HG02642 (cell line): ENCODE results near the gene CD101.
"Not testable (repeated sequence)": the region's sequence is repeated elsewhere in the genome, so short reads cannot be mapped to it uniquely, and the experiment has no call there.

Experiments used
- ATAC-seq: cut with Tn5 transposase; IDR thresholded peaks from one replicate; pipeline ENCODE4 v1.9.1; 2021; ENCODE audit warnings: mild to moderate bottlenecking; ENCODE audit not compliant: unreplicated experiment, poor library complexity

The CD101 gene

DNA sequence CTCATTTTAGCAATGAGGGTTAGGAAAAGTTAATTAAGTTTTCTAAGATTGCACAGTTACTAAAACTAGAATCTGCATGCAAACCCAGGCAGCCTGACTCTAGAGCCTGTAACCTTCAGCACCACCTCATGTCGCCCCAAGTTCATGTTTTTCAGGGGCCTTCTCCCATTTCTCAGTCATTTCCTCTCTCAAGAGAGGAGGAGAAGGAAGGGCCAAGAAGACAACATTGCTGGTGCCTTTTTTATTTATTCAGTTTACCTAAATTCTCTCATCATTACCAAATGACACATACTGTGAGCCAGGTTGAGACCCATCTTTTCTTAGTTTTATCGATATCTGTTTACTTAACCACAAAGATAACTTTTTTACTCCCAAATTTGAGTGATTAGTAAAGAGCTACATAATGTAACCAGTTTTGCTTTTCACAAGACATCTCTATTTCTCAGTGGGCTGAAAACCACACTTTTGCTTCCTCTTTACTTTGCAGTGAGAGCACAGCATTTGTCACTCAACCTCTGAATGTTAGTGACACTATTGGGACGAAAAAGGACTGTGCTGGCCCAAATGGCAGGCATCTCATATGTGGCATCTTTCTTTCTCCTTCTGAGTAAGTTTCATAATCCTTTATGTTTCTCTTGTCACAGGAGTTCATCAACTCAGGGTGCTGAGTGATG lies at the start of gene CD101:
TSS of gene CD101 (plus strand) at position 507 of the 674 bp plus-strand sequence. CDS start at position 565, 58 bp downstream.
- peak; percentile 95 for ATAC-seq

GRCh38 chr1:116952738-116953275 lies 48.8 kb upstream of the CD101 start:
- ATAC-seq: no peak

GRCh38 chr1:116954440-116954839 lies 47.1 kb upstream of the CD101 start:
- no peak for ATAC-seq

DNA sequence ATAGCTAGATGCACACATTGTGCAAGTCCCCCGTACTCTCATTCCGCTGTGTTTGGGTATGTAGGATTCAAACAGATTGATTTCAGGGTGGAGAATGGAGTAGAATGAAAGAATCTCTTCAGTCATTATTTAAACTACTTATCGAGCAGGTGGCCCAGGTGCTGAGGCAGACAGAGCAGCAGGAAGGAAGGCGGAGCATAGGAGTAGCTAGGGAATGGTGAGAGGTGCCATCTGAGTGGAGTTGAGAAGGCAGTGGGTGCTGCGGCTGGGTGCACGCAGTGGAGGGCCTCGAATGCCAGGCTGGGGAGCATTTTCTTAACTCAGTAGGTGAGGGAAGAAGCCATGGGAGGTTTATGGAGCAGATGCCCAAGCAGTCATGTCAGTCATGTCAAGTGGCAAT lies 45.2 kb upstream of the CD101 start:
- ATAC-seq: no peak

- ATAC-seq: no peak
These were observed 43.9 kb upstream of the CD101 start for GRCh38 chr1:116957646-116958045.

DNA sequence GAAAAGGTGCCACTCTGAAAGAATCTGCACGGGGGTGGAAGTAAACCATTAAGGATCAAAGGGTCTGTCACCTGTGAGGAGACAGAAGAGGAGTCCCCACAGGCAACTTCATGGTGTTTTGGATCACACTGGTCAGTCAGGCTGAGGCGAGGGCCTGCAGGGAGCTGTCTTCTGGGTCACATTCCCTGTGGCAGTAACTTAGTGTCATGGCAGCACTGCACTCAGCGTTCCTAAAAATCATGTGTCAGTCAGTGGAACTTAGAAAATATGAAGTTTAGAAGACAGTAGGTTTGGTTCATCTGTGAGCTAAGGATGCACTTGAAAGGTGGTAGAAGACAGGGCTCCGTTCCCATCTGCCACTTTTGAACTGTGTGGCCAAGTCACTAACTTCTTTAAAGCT lies 43.5 kb upstream of the CD101 start:
- ATAC-seq: no peak

DNA sequence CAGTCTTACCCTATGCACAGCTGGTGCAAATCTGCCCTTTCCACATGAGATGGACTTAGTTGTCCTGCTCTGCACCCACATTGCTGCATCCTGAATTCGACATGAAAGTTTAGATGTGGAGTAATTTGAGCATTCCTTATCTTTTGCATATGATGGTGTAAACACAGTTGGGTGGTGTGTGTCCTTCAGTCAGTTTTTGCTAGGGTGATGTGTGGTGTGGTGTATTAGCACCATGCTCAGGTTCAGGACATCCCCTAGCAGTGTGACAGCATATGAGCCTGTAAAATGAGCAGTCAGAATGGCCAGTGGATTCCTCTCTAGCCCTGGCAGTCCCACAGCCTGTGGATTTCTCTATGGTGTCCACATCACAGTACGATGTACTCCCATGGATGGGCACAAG lies 42.6 kb upstream of the CD101 start:
- ATAC-seq: no peak

DNA sequence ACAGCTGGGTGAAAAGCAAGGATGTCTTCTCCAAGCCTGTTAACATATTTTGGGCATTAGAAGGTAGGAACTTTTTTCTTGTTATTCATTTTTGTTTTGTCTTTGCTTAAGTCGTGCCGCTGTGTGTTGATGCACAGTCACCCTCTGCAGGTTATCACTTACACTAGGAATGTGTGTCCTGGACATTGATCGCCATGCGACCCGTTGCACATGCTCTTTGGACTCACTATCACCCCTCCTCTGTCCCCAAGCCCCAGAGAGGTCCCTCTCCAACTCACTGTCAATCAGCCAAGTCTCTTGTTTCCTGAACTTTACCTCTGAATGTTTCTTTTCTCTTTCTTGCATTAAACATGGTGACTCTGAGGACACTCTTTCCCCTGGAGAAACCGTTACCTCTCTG lies 40.0 kb upstream of the CD101 start:
- no peak for ATAC-seq

GRCh38 chr1:116962987-116963639 lies 38.4 kb upstream of the CD101 start:
- no peak for ATAC-seq

DNA sequence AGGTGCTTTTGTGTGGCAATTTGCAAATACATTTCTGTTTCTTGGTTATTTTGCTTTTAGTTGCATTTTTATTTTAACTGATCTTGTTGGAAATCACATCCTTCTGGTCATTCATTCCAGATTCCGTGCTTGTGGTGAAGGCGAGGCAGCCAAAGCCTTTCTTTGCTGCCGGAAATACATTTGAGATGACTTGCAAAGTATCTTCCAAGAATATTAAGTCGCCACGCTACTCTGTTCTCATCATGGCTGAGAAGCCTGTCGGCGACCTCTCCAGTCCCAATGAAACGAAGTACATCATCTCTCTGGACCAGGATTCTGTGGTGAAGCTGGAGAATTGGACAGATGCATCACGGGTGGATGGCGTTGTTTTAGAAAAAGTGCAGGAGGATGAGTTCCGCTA lies 34.8 kb upstream of the CD101 start:
- no peak for ATAC-seq

- ATAC-seq: no peak
These were observed 32.8 kb upstream of the CD101 start for GRCh38 chr1:116968724-116969123.

- no peak for ATAC-seq
These were observed 30.2 kb upstream of the CD101 start for GRCh38 chr1:116971258-116971860.

DNA sequence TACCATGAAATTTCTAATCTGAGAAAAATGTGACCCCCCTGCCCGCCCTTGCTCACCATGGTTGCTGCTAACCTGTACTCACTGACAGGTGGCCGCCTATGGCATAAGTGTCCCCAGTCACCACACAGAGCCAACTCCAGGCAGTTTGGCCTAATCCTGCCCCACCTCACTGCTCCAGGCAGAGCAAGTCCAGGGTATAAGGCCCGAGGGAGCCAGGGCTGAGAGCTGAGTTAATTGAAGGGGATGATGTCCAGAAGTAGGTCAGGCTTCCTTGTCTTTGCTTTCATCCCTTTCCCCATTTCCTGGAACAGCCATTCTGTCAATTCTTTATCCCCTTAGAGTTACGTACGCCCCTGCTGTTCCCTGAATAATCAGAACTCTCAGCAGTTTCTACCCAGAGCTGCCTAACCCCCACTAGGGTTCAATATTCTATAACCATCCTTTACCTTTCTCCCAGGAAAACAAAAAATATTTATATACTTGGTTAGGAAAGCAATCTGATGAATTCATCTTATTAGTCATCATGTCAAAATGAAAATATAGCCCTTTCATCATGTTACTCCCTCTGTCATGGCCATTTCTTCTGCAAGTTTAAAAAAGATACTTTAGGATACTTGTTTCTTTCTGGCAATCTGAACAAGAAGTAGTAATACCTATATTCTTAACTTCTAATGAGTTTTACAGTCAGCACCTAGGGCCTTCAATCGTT lies 29.4 kb upstream of the CD101 start:
- ATAC-seq: no peak

DNA sequence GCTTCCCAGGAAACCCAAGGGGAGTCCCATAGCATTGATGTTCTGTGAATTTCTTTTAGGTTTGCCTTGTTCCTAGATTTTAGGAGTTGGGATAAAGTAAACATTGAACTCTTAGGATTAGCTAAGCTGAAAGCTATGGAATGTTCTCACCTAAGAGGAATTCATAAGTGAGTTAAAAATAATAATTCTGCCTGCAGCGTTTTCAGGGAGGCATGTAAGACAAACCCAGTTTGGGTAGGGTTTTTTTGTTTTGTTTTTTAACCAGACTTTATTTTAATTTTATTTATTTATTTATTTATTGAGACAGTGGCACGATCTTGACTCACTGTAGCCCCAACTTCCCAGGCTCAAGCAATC lies 28.9 kb upstream of the CD101 start:
- no peak for ATAC-seq

DNA sequence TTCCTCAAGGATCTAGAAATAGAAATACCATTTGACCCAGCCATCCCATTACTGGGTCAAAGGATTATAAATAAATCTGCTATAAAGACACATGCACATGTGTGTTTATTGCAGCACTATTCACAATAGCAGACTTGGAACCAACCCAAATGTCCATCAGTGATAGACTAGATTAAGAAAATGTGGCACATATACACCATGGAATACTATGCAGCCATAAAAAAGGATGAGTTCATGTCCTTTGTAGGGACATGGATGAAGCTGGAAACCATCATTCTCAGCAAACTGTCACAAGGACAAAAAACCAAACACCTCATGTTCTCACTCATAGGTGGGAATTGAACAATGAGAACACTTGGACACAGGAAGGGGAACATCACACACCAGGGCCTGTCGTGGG lies 21.3 kb upstream of the CD101 start:
- ATAC-seq: not testable (repeated sequence)

- no peak for ATAC-seq
These were observed 20.0 kb upstream of the CD101 start for GRCh38 chr1:116981521-116982037.

GRCh38 chr1:116982319-116983004 lies 19.1 kb upstream of the CD101 start:
- ATAC-seq: no peak

DNA sequence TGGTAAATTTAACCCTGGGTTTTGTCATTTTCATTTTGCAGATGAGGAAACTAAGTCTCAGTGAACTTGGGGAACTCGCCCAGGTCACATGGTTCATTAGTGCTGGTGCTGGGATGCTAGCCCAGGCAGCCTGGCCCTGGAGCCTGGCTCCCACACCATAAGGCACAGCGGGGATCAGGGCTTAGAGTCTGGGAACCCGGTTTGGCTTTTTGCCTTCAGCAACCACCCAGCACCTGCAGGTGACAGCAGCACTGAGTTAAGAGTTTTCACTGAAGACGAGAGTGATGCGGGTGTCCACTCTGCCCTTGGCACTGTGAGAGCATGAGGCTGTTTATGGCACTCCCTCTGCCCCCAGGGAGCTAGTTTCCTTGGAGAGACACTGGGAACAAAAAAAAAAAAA lies 18.4 kb upstream of the CD101 start:
- no peak for ATAC-seq

- ATAC-seq: no peak
These were observed 17.9 kb upstream of the CD101 start for GRCh38 chr1:116983678-116984077.
